Lung (tissue), 12 donors: ENCODE data around the gene GATAD2A. TPM values are rescaled to one million over a fixed set of nuclear protein-coding genes. Genes with fewer than 3 reads are reported as not detected.

Experiments
- ATAC-seq: fragments of 200-7000 bp; cut with Tn5 transposase; one replicate; pipeline ENCODE4 v1.9.1; 2020; ENCODE audit warnings: moderate number of reproducible peaks; ENCODE audit not compliant: insufficient read depth, low FRiP score
- DNase-seq, 3 donors: peaks; one replicate each; pipeline ENCODE4 v3.0.0-alpha.2; 2013 to 2017
- H3K27ac ChIP-seq, 2 donors: one replicate each; pipeline ENCODE4 v1.5.1; 2013; ENCODE audit warnings: mild to moderate bottlenecking in 2 of 2, moderate library complexity in 2 of 2, control low read depth in 1 of 2, inconsistent platforms in 1 of 2, low read depth in 1 of 2, low read length in 1 of 2
- H3K27me3 ChIP-seq, 3 donors: one replicate each; pipeline ENCODE4 v1.5.1; 2013; ENCODE audit warnings: low read length in 2 of 3; ENCODE audit not compliant: control insufficient read depth in 3 of 3, insufficient read depth in 3 of 3
- H3K36me3 ChIP-seq, 4 donors: one replicate each; pipeline ENCODE4 v1.5.1; 2013; ENCODE audit warnings: low read length in 4 of 4, mild to moderate bottlenecking in 1 of 4, moderate library complexity in 1 of 4; ENCODE audit not compliant: control insufficient read depth in 4 of 4, insufficient read depth in 4 of 4
- H3K4me1 ChIP-seq, 5 donors: one replicate each; pipeline ENCODE4 v1.5.1; 2013; ENCODE audit warnings: low read length in 5 of 5, mild to moderate bottlenecking in 2 of 5, moderate library complexity in 1 of 5; ENCODE audit not compliant: control insufficient read depth in 5 of 5, insufficient read depth in 5 of 5
- H3K4me3 ChIP-seq: one replicate; pipeline ENCODE4 v1.5.1; 2013; ENCODE audit warnings: mild to moderate bottlenecking, control low read depth, moderate library complexity
- H3K9ac ChIP-seq, 2 donors: one replicate each; pipeline ENCODE4 v1.5.1; 2013; ENCODE audit warnings: low read length in 2 of 2, control low read depth in 1 of 2; ENCODE audit not compliant: insufficient read depth in 1 of 2
- H3K9me3 ChIP-seq, 4 donors: one replicate each; pipeline ENCODE4 v1.5.1; 2013; ENCODE audit warnings: low read length in 3 of 4, mild to moderate bottlenecking in 1 of 4, moderate library complexity in 1 of 4; ENCODE audit not compliant: control insufficient read depth in 4 of 4, insufficient read depth in 3 of 4
- CTCF ChIP-seq: IDR thresholded peaks from 2 replicates; pipeline ENCODE4 v1.5.1; 2012; ENCODE audit warnings: mild to moderate bottlenecking; ENCODE audit errors: control extremely low read depth, extremely low read depth
- WGBS, 2 donors: extraction: QIAGEN DNeasy Blood & Tissue Kit; methylation state at CpG; one replicate each; pipeline ENCODE4 v1.1.7; 2013; 5-methylcytosine and 5-hydroxymethylcytosine counted together
- polyA plus RNA-seq, 2 donors: library from polyadenylated mRNA; stranded (reverse); fragments of 200-250 nt; gene quantifications; one replicate each; pipeline ENCODE4 v1.2.1, GENCODE V29; 2013
- total RNA-seq, 2 donors: library from RNA; depleted of rRNA in 1 of 2; stranded (reverse); fragments of >200 nt in 1 of 2; gene quantifications; one replicate each; pipeline ENCODE4 v1.2.1, GENCODE V29; 2014 to 2021
- donor health status: control.
- donor health status: control.
- donor health status: Bipolar disorder and iron deficiency.
- donor health status: healthy.
- donor health status: DM: yes; HTN: yes; CAD: no.

The GATAD2A gene
- total and polyA plus RNA-seq, 4 donors = 30.6 to 93.7 (median 37.4) TPM

- ATAC-seq (no peak), DNase-seq (no peak)
- H3K36me3 ChIP-seq = peaks cover 0 to 8% (median 3%) of the 10 kb centered on the region in 4 donors
- WGBS, 2 donors = 85 to 90% methylated on average over 74 of the region's 74 CpGs
- H3K9me3 ChIP-seq = peaks cover 0 to 2% (median 0%) of the 10 kb centered on the region in 4 donors
- peak within 1 kb of the TSS; percentile 19 to 88 for H3K9ac ChIP-seq
- peak within 1 kb of the TSS; percentile 84 to 87 for H3K27ac ChIP-seq
- H3K27me3 ChIP-seq = no peaks in the 10 kb centered on the region
- TF ChIP-seq CTCF = no peak
- peaks cover 0 to 9% (median 6%) of the 10 kb centered on the region in 5 donors for H3K4me1 ChIP-seq
- peak within 1 kb of the TSS; percentile 81 for H3K4me3 ChIP-seq
These were observed 109.6 kb downstream of the GATAD2A start, which contains the start of gene TSSK6 for GRCh38 chr19:19514881-19515641. Gene TSSK6, minus strand, starts transcription at chr19:19515548. Its CDS starts 121 bp downstream, at chr19:19515427.

GRCh38 chr19:19515642-19516519 lies 110.4 kb downstream of the GATAD2A start, which contains the start of gene NDUFA13:
Gene NDUFA13, plus strand, starts transcription at chr19:19516225. Its CDS starts 14 bp downstream, at chr19:19516239.
- ATAC-seq (peak; percentile 91), DNase-seq (peak; percentile 96 to 97 (median 96))
- peaks cover 0 to 9% (median 6%) of the 10 kb centered on the region in 5 donors for H3K4me1 ChIP-seq
- H3K27ac ChIP-seq = peak within 1 kb of the TSS; percentile 84 to 87
- WGBS, 2 donors = 6 to 7% methylated on average over 61 of the region's 61 CpGs
- H3K9ac ChIP-seq = peak within 1 kb of the TSS; percentile 19 to 88
- no peak for TF ChIP-seq CTCF
- peak within 1 kb of the TSS; percentile 81 for H3K4me3 ChIP-seq
- H3K36me3 ChIP-seq = peaks cover 0 to 10% (median 3%) of the 10 kb centered on the region in 4 donors
- no peaks in the 10 kb centered on the region for H3K27me3 ChIP-seq
- H3K9me3 ChIP-seq = peaks cover 0 to 2% (median 0%) of the 10 kb centered on the region in 4 donors

- DNase-seq = no peak
- TF ChIP-seq CTCF = no peak
- H3K9me3 ChIP-seq = peaks cover 0 to 2% (median 0%) of the 10 kb centered on the region in 4 donors
- no peaks in the 10 kb centered on the region for H3K27me3 ChIP-seq
- peaks cover 0 to 9% (median 6%) of the 10 kb centered on the region in 5 donors for H3K4me1 ChIP-seq
- no peak overlapping the region for H3K4me3 ChIP-seq
- H3K9ac ChIP-seq = no peak overlapping the region
- ATAC-seq = no peak
- WGBS, 2 donors = 87 to 92% methylated on average over 10 of the region's 10 CpGs
- H3K36me3 ChIP-seq = peaks cover 0 to 10% (median 3%) of the 10 kb centered on the region in 4 donors
- H3K27ac ChIP-seq = no peak overlapping the region
These were observed 111.8 kb downstream of the GATAD2A start for GRCh38 chr19:19517235-19517619.
